HG02943 (cell line): ENCODE measurements around the gene SORCS3.
"Not testable (repeated sequence)": the region's sequence is repeated elsewhere in the genome, so short reads cannot be mapped to it uniquely, and the experiment has no call there.

ENCODE experiments used
- ATAC-seq: cut with Tn5 transposase; IDR thresholded peaks from one replicate; pipeline ENCODE4 v1.9.1; 2021; ENCODE audit warnings: mild to moderate bottlenecking, low read depth, moderate library complexity; ENCODE audit not compliant: unreplicated experiment

Gene SORCS3

DNA sequence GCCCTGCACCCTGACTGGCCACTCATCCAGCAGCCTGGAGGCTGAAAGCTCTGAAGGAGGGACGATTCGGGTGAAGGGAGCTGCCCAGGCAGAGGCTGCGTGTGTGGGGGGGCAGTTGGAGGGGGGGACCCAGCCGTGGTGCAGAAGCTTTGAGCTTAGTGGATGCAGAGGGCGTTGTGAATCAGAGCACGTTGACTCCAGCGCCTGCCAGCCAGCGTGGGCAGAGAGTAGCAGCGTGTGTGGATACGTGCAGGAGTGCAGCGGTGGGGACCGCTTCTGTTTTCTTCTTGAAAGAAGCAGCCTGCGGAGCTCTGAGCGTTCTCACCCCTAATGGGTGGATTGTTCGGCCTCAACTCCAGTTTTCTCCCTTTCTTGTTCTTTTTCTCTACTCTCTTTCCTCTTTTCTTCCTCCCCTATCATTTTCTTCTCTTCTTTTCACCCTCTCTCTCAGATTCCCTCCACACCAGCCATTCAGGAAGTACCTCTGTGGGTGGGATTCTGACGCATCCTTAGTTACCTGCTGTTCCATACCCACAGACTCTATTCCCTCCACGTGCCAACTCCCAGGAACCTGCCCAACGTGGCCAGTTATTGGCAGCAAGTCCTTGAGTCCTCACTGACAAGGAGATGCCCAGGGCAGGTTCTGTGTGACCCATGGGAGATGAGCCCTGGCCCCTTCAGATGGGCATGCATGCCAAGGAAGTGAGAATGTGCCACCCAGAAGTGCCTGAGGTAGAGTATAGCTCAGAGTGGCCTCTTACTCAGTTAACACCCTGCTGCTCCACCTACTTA lies 47.4 kb downstream of the SORCS3 start:
- no peak for ATAC-seq

DNA sequence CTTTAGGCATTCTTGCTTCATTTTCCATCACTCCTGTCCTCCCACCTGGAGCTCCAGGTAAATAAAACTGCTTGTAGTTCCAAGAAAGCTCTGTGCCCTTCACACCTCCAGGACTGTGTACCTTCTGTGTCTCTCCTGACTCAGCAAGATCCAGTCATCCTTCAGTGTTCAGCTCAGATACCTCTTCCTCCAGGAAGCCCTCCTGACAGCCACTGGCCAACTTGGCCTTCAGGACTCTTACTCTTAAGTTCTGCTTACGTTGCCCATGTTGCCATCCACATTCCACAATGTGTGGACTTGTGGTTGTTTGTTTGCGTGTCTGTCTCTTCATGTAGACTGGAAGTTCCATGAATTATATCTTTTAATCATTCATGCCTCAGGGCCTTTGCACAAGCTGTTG lies 48.0 kb downstream of the SORCS3 start:
- ATAC-seq, result no peak

DNA sequence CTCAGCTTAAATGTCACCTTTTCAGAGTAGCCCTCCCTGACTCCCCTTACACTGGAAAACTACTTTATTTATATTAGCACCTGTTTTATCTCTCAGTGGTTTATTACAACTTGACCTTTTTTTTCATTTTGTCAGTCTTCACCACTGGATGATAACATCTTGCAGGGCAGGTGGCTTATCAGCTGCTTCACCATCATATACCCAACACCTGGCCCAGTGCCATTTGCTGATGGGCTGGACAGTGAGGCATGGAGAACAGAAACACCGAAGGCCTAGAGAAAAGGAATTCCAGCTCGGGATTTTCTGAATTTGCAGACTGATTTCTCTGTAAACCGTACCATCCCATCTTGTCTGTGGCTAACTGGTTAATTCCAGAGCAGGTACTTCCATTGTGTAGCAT lies 48.5 kb downstream of the SORCS3 start:
- ATAC-seq, result no peak

DNA sequence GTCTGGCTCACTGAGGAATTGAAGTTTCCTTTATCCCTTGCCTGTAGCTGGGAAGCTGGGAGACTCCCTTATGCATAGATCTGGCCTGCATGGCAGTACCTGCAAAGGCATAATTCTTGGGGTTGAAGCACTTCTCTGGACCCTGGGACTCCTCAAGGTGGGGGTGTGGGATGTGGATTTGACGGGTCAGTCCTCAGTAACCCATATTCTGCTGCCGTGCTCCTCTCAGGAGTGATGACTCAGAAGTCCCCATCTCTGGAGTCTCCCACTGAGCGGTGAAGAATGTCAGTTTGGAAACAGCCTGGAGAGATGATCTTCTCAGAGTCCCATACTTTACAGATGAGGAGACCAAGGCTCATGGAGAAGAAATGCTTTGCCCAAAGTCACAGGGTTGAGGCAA lies 49.0 kb downstream of the SORCS3 start:
- no peak for ATAC-seq

DNA sequence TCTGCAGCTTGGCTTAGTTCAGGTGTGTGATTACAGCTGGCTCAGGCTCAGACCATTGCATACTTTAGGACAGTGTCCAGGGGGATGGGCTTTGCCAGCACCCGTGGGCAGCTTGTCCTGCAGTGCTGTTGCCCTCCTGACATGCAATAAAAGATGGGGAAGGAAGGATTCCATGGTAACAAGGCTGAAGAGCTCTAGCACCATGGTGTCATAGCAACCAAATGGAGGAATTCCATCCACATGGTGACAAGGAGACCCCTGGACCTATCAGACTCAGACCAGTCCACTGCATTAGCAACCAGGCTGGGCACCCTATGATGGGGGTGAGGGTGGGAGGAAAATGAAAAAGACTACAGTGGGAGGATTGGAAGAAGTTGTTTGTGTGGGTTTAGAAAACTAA lies 49.9 kb downstream of the SORCS3 start:
- ATAC-seq, result no peak

DNA sequence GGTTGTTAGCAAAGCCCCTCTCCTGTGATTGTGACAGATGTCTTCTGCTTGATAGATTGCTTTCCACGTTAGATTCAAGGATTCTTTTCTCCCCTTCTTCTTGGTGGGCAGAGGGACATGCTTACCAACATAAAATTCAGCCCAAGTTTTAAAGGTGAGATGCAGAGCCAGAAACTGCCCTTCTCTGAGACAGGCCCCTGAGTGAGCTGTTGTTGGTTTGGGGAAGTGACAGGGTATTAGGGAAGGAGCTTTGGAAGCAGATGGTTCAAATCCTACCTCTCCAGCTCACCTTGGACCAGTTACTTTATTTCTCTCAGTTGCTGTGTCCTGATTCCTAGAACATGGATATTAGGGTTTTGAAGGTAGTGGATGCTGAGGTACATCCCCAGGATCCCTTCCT lies 53.0 kb downstream of the SORCS3 start:
- no peak for ATAC-seq

DNA sequence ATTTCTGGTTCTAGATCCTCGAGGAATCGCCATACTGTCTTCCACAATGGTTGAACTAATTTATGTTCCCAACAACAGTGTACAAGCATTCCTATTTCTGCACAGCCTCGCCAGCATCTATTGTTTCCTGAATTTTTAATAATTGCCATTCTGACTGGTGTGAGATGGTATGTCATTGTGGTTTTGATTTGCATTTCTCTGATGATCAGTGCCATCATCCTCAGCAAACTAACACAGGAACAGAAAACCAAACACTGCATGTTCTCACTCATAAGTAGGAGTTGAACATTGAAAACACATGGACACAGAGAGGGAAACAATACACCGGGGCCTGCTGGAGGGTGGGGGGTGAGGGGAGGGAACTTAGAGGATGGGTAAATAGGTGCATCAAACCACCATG lies 62.2 kb downstream of the SORCS3 start:
- ATAC-seq, result not testable (repeated sequence)

DNA sequence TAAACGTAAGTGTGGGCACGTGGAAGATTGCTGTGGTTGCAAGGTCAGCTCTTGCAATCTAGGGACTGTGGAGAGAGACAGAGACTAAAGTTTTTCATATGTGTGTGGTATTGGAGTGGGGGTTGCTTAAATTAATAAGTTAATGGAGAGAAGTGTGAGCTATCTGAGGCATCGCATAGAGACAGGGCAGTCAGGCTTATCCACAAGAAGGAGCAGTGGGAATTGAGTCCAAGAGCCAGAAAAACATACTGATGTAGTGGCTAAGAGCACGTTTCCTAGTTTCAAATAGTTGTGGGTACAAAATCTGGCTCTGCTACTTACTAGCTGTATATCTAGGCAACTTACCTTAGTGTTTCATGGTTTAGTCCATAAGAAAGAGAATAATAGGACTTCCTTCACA lies 65.8 kb downstream of the SORCS3 start:
- ATAC-seq, result no peak

DNA sequence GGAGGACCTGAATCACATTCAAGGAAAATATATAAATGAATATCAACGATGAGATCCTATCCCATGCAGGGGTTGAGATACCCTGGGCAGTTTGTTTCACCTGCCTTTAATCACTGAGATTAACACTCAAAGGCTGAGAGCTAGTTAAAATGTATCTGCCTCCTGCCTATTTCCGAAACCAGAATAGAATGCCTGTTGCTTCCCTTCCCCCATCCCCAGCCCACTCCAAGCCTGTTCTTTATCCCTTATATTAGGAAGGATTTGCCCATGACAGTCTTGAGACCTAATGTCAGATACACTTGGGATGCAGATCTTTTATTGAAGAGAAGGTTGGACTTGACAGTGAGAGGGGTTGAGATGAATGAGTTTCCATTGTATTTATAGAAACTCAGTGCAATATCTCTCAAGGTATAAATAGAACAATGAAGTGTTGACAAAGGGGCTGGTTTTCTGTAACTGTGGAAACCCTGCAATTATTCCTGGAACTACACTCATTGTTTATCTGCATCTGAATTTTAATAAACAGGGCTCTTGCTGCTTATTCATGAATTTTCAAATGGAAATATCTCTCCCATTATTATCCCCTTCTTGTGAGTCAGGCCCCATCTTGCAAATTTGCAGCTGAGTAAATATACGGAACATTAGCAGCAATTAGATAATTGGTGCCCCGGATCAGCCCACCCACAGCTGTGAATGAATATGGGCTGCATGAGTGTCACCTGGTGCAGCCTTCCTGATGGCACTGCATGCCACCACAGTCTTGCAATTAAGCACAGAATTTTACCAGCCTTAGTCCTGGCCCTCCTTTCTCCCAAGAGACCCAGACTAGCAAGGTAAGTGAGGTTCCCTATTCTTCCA lies 66.7 kb downstream of the SORCS3 start:
- no peak for ATAC-seq

DNA sequence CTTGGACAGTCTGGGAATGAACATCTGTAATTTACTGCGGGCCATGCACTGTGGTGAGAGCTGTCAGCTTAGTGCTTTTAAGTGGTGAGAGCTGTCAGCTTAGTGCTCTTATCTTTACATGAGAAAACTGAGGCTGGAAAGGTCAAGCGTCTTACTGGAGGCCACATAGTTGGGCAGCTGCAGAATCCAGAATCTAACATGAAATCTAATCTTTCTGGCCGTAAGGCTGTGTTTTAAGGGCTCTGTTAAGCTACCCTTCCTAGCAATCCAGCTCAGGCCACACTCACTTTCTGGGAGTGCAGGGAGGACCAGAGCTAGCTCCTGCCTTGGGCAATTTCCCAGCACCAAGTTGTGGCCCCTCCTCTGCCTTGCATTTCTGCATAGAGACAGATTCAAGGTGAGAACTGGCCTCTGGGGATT lies 70.2 kb downstream of the SORCS3 start:
- ATAC-seq, result no peak

DNA sequence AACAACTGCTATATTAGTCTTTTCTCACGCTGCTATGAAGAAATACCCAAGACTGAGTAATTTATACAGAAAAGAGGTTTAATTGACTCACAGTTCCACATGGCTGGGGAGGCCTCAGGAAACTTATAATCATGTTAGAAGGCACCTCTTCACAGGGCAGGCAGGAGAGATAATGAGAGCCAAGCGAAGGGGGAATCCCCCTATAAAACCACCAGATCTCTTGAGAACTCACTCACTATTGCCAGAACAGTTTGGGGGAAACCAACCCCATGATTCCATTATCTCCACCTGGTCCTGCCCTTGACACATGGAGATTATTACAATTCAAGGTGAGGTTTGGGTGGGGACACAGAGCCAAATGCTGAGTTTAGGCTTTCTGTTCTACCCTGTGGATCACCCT lies 89.5 kb downstream of the SORCS3 start:
- not testable (repeated sequence) for ATAC-seq

DNA sequence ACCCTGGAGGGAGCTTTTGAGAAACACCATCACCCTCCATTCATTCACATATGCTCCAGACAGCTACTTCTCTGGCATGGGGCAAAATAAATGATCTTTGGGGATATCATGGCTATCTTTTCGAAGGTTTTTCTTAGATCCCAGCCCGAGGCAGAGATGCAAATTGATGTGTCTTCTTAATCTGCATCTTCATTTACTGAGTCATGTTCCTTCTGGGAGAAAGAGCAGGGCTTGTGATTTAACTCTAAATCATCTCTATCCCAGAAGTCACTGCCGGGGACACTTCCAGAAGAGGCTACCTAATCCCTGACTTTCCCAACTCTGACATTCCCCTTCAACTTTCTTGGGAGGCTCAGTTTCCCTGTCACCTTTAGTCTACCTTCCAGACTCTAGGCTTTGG lies 90.1 kb downstream of the SORCS3 start:
- no peak for ATAC-seq

DNA sequence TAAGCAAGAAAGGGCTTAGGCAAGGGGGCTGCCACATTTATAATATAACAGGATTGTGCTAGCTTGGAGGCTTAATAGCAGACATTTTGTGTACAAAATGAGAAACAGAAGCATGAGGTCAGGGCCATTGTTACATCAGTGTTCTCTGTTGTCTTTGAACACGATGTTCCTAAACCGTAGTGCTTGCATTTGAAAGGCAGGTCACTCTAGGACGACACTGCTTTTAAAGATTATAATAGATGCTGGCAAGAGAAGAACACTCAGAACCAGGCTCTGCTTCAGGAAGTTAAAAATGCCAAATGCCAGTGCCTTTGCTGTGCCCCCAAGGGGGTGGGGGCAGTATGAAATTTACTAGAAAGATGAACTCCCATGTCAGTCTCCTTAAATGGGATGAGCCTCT lies 91.1 kb downstream of the SORCS3 start:
- no peak for ATAC-seq

DNA sequence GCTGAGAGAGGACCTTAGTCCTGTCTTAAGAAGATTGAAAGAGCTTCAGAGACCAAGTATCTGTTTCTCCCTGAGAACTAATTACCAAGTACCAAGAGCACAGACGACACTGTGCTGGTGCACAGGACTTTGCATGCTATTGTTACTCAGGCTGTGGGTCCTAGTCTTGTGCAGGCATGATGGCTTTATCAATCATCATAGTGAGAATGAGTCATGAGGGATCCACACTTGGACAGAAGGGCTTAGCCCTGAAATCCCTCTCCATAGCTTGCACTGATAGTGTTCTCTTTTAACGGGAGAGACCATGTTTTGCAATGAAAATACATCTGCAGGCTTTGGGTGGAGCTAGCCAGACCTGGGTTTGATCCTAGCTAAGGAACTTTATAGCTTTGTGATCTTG lies 93.3 kb downstream of the SORCS3 start:
- ATAC-seq, result no peak

DNA sequence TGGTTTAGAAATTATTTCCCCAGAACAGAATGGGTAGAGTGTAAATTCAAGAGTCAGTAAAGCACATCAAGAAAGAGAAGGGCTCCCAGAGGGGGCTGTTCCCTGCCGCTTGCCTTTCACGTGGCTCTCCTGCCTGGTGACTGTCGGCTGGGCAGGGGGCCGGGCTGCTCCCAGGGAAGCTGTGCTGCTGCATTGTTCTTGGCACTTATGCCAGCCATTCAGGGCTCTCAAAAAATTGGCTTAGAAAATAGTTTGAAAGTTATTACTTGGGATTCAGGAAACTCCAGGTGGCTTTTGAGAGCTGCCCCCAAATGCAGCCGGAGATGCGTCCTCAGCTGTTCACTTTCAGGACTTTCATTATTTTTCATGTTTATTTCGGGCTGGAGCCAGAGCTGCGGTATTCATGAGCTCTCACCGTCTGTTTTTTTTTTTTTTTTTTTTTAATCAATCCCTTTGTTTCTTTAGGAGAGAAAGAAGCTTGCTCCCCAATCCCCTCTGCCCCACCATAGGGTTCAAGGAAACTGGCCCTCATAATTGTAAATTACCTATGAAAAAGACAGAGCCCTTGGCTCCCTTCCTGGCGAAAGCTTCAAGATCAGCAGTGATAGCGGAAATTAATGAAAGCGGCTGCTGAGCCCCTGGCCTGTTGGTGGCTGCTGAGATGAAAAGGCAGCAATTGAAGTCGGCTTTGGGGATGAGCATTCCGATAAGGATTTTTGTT lies 94.1 kb downstream of the SORCS3 start:
- ATAC-seq, result no peak

DNA sequence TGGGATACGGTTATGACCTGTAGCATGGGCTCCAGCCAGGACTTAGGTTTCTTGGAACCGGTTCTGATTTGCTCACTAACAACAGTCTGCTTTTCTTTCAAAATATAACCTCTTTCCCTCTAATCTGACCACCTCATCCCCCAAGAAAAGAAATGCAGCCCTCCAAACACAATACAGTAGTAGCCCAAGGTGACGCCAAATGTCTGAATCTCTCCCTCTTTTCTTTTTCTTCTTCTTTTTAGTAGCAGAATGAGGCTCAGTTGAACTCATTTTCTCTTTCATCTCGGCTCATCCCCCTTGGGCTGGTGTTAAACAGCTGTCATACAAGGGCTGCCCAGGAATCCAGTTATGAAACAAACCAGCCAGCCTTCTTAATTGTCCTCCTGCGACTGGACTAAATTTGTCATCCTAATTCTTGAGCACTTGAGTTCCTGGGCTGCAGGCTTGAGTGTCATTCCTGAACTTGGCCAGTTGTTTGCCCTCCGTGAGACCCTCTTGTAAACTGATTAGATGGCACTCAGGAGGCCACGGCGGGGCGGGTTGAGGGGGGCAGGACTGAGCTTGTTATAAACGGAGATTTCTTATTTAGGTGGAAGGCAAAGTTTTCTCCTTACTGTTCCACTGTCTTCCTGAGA lies 94.8 kb downstream of the SORCS3 start:
- no peak for ATAC-seq

DNA sequence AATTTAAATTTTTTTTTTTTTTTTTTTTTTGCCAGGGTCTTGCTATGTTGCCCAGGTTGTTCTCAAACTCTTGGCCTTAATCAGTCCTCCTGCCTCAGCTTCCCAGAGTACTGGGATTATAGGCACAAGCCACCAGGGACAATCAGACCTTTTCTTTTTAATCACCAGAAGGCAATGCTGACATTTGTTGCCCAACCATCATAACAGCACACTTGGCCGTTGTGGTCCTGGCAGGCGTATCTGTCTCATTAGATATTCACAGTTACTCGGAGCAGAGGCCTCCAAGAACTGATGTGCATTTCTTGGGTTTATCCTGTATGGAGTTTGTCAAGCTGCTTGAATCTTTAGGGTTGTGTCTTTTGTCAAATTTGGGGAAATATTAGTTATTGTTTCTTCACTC lies 100.0 kb downstream of the SORCS3 start:
- no peak for ATAC-seq

DNA sequence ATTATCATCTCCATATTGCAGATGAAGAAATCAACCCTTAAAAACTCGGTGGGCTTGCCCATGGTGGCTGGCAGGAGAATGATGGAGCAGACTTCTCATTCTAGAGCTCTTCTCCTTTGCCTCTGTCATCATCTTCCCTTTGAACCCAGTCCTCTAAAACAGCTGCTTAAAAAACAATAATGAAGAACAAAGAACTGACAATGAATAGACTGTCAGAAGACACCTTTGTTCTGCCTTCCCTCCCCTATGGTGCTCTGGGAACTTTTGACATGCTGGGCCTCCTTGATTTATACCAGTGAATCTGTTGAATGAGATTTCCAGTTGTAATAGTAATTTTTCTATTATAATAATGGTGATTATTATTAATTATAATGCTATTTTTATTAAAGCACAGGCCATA lies 103.0 kb downstream of the SORCS3 start:
- ATAC-seq, result no peak

DNA sequence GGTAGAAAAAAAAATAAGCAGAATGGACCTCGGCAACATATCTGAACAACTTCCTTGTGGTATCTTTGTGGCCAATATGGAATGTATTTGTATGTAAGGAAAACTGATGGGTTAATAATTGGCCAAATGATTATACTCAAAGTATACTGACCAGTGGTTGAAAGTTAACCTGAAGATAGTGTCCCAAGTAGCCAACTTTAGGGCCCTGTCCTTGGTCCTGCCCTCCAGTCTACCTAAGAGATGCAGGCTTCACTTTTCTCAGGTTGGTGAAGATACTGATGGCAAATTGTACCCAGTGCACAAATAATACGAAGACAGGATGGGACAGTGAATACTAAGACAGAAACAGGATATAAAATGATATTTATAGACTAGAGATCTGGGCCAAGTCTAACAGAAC lies 109.2 kb downstream of the SORCS3 start:
- no peak for ATAC-seq

DNA sequence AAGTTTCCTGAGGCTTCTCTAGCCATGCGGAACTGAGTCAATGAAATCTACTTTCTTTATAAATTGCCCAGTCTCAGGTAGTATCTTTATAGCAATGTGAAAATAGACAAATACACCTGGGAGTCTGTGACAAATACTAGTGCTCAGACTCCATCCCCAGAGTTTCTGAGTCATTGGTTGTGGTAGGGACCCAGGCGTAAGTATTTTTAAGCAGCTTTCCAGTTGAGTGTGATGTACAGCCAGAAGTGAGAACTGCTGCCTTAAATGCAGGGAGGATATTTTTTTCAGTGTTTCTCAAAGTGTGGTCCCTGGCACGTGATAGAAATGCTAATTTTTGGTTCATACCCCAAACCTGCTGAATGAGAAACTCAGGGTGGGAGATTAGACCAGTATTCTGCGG lies 121.7 kb downstream of the SORCS3 start:
- ATAC-seq, result no peak

DNA sequence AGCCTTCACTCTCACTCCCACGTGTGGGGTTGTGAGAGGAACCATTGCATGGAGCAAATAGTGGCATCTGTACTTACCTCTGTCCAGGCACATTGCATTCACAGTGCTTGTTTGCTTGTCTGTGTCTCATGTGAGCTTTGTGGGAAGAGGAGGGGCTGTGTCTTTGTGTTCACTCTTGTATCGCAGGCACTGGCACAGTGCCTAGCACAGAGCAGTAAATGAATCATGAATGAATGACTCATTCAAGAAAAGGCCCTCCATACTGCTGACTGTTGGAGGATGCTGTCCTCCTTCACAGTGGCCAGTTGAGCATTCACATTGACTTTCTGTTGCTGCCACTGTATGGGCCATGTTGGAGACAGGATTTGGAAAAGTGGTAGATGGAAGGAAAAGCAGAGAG lies 125.3 kb downstream of the SORCS3 start:
- no peak for ATAC-seq
